HL-60/S4 treated with phorbol 12-myristate 13-acetate at 8.2 ng/mL for 4 days and 3 days (cell line): ENCODE measurements around the gene ARVCF.

Experiments
- in situ Hi-C: fragments of 300-500 bp; cut with MboI; formaldehyde crosslinking; loops from 2 replicates; pipeline ENCODE4 v1.15.0; 2022; ENCODE audit warnings: low sequenced_read_pairs

The ARVCF gene

DNA sequence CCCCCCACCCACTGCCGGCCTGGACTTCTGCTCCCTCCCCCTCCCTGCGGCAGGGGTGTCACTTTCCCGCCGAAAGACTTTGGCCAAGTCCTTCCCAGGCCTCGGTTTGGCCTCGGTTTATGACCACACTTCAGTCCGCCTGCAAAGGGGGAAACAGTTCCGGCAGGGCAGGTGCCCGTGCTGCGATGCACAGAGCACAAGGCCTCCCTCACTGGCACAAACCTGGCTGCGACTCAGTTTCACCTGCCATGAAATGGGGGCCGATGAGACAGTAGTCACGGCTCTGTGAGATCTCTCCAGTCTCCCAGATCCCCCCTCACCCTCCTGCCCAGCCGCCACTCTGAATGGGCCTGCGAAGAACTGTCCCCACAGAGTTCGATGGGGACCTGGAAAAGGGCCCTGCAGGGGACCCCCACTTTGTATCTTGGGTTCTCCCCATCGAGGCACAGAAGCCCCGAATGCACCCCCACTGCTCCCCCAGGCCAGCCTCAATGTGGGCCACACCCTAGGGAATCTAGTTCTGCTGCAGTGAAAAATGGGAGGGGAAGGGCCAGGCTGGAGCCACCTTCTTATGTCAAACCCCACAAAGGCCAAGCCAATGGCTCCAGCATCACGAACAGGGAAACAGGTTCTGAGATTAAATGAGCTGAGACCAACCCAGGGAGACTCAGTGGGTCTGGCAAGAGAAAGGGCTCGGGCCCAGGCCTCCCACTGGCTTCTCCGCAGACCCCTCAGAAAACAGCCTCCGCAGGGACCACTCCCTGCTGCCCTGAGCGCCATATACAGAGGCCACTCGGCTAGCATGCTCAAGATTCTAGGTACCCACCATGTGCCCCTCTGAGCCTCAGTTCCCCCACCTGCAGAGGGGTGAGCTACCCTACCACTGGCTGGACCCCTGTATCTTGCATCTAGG, 29.0 kb downstream of the ARVCF start:
- in situ Hi-C loops: no loop called here

DNA sequence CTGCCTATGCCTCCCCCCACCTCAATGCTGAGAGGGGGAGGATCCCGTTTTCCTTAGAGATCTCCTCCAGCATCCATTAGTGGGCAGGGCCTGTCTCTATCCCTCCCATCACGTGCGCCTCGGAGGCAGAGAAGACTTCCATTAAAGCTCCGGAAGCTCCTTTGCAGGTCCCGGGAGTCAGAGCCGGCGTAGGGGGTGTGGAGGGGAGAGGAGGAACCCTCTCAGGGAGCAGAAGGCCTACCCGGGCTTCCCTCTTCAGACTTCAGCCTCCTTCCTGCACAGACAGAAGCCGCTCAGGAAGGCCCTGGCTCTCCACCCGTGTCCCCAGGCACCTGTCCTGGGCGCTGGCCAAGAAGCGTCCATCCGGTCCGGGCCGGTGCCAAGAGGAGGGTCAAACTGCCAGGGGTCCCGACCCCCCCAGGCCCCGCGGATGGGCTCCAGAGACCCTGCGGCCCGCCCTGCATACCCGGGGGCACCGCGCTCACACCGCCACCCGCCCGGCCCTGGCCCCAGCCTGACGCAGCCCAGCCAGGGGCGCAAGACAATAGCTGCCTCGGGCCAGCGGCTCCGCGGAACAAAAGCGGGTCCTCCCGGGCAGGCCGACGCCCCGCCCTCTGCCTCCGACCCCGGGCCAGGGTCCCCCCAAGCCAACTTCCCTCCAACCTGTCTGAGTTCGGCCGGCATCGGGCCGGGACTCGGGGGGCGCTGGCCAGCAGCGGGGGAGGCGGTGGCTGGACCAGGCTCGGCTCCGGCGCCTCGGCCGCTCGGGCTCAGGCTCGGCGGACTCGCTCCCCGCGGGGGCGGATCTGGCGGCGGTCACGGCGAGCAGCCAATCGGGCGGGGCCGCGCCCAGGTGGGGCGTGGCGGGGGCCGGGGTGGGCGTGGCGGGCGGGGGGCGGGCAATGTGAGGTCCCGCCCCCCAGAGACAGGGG, 29.9 kb downstream of the ARVCF start:
- in situ Hi-C loops: no loop called here

GRCh38 chr22:19986011-19986409, 30.6 kb downstream of the ARVCF start:
- in situ Hi-C loops: no loop called here

DNA sequence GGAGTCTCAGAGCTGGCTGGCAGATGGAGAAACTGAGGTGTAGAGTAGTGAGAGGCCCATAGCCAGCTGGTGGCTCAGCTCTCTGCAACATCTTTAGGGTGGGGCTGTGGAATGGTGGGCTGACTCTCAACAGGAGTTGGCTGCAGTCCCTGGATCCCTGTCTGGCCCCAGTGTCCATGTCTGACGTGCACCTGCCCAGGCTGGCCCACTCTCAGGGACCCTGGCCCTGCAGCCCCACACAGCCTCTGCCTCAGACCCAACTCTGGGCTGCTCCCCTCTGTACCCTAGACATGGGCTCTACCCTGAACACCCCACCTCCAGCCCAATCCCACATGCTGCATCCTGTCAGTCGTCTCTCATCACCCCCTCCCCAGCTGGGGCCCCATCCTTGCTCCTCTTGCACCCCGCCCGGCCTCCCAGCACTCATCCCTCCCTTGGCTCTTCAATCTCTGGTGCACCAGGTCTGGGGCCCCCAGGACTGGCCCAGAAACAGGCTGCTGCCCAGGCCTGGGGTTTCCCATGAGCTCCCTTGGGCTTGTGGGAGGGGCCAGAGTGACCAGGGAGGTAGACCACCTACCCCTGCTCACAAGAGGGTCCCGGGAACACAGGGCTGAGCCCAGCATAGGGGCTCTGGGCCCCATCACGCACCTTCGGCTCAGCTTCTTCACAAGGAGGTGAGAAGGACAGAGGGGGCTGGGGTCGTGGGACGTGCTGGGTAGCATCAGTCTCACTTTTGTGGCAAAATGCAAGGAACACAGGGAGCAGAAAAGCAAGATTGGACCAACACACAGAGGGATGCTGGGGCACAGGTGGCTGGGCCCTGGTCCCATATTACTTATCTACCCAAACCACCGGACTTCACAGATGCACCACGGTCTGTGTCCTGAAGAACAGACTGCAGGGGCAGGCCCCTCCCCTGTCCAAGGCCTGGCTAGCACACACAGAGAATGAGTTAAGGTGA, 31.5 kb downstream of the ARVCF start:
- in situ Hi-C loops: no loop called here

- in situ Hi-C loops: no loop called here
Observed at GRCh38 chr22:19984201-19984753, 32.3 kb downstream of the ARVCF start.

DNA sequence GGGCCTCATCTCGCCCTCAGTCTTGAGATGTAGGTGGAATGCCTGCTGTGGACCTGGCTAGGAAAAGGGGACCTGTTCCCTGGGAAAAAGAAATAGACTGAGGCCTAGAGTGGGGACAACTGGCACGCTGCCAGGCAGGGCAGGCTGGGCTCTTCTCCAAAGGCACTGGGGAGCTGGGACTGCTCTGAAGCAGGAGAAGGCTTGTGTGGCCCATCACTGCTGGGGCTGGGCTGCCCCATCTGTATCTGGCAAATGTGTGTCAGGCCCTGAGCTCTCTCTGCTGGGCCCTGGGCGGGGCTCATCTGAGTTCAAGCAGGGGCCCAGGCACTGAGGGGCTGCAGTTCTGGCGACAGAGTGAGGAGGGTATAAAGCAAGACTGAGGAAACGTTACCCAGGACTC, 32.9 kb downstream of the ARVCF start:
- in situ Hi-C loops: no loop called here

DNA sequence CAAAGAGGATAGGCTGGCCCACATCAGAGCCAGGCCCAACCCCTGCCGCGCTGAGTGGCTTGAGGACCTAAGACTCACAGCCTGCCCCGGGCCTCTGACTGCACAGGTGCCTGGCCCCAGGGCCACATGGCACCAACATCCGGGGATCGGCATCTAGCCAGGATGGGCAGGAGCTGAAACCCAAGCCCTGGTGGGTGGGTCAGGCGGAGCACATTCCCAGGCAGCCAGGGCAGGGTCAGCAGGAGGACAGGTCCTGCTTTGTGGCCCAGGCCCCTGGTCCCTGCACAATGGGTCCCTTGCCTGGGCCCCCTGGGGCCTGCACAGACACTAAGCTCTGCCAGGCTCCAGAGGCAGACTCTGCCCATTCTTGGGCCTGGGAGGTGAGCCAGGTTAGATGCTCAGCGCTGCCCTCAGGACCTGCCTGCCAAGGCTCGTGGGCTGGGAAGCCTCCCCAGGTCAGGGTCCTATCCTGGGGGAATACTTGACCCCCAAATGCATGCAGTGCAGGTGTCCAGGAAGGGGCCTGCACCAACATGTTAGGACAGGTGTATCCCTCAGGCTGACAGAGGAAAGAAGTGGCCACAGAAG, 33.5 kb downstream of the ARVCF start:
- in situ Hi-C loops: no loop called here

DNA sequence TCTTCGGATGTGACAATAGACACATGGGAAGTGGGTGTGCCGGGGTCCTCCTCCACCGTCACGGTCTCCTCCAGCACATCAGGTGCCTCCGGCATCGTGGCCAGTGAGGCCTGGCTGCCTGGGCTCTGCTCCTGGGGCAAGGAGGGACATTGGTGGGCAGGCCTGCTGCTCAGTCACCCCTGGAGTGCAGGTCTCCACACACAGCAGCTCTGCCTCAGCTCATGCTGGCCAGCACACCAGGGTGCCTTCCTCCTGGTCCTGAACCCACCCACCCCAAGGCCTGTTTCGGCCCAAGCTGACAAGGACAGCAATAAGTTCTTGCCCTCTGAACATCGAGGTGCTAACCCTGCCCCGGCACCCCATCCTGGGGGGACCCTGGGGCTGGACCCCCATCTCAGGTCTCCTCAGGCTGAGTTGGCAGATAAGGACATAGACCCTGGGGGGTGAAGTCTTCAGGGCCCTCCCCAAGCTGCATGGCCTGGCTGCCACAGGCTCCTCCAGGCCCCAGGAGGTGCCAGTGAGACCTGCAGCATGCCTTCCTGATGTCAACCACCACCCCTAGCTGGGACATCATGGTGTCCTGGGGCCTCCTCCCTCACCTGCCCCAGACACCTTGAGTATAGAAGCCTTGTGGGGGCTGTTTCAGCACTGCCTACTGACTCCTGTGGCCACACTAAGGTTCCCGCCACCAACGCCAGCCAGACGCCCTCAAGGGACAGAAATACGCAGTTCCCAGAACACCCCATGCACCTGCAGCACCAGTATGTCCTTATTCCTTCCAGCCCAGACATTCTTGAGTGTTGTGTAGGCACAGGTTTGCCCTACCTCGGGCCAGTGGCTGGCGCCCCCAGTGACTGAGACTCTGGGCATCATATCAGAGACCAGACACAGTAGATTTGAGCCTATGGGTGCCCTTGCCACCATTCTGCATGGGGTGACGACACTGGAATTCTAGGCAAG, 34.4 kb downstream of the ARVCF start:
- in situ Hi-C loops: no loop called here

DNA sequence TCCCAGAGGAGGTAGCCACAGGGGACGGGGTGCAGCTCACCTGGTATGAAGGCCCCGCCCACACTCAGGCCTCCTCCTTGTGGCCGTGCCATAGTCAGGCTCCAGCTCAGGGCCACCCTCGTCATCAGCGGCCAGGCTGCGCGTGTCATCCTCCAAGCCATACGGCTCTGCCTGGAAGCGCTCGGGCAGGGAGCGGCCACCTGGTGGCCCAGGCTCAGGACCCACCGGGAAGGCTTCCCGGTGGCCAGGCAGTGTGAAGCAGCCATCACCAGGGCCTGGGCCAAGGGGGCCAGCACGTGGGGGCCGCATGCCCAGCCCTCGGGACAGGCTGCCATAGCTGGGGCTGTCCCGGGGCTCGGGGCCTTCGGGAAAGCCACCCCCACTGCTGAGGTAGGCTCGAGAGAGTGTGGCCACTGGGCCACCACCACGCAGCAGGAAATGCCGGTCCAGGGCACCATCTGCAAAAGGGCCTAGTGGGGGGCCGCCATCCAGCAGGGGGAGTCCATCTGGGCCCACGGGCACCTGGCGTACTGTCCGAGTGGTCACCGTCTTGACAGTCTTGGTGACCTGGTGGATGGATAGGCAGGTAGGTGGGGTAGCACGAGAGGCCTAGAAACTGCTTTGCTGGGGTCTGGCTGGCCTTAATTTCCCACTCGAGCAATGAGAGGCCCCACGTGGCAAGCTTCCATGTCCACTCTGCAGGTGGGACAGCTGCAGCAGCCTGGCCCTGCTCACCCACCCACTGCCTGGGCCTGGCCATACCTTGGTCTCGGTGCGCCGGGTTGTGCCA, 35.3 kb downstream of the ARVCF start:
- in situ Hi-C loops: no loop called here

DNA sequence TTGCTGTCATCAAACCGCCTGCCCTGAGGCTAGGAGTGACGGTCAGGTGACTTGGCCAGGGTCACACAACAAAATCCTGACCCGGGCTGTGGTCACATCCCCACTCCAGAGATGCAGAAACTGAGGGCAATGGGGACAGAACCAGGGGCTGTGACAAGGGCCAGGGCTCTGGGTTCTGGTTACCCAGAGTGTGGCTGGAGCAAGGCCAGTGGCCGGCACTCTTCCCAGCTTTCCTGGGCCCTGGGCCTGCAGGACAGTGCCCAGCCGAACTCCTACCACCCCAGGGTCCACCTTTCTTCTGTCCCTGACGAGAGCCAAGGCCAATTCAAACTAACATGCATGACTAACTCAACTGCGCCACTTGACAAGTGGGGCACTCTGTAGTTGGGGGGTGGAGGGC, 35.9 kb downstream of the ARVCF start:
- in situ Hi-C loops: no loop called here

- in situ Hi-C loops: no loop called here
Observed at GRCh38 chr22:19979712-19980493, 36.7 kb downstream of the ARVCF start.

GRCh38 chr22:19978748-19979147, 37.9 kb downstream of the ARVCF start:
- in situ Hi-C loops: no loop called here

DNA sequence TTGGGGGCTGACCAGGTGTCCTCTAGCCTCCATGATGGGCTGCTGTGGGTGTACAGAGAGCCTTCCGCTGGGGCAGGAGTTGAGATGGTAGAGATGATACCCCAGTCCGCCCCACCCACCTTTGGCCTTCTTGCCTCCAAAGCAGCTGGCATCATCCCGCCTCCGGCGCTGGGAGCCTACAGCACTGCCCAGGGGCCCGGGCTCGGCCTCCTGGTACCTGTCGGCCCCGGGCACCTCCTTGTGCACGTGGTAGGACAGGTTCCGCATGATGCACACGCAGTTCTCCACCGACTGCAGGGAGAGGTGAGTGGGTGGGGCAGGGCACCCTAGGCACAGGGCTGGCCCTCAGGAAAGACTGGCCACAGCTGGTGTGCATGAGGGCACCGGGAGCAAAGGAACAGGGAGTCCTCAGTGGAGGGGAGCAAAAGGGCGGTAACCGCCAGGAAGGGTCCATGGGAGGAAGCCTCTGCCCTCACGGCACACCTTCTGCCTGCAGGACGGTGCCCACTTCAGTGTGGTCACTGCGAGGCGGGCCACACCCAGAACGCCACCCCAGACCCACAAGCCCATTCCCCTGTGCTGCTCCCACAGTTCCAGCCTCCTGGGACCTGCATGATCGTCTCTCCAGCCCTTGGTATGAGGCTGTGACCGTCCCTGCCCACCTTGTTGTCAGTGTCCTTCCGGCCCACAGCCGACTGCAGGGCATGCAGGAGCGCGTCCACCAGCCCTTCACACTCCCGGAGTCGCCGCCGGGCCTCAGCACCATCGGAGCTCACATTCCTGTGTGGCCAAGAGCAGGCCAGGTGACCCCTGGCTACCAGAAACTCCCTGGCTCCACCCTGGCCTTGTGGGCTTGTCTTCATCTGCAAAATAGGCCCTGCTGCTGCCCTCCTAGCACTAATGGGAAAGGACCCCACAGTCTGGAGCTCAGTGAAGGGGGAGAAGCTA, 39.1 kb downstream of the ARVCF start:
- in situ Hi-C loops: no loop called here

DNA sequence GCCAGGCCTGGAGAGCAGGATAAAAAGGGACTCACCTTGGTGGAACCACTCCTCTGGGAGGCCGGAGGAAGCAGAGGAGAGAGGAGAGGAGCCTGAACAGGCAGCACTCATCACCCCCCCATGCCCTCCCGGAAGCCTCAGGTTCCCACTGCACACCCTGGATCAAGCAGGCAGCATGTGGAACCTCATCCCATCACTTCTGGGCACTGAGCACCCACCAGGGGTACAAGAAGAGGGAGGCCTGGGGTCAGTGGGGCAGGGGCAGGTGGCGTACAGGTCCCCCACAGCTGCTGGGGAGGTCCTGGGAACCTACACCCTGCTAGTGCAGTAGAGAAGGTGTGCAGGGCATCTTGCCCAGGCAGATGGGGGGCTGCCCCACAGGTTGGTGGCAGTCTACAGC, 40.0 kb downstream of the ARVCF start:
- in situ Hi-C loops: no loop called here

GRCh38 chr22:19975707-19976035, 41.0 kb downstream of the ARVCF start:
- in situ Hi-C loops: no loop called here
